ENCODE data around the gene GNPAT. TPM values are rescaled to one million over a fixed set of nuclear protein-coding genes. Genes with fewer than 3 reads are reported as not detected.

The GNPAT gene
- total RNA-seq, 4 donors from 2014 or later, result 33.9 to 41.9 (median 38.8) TPM

DNA sequence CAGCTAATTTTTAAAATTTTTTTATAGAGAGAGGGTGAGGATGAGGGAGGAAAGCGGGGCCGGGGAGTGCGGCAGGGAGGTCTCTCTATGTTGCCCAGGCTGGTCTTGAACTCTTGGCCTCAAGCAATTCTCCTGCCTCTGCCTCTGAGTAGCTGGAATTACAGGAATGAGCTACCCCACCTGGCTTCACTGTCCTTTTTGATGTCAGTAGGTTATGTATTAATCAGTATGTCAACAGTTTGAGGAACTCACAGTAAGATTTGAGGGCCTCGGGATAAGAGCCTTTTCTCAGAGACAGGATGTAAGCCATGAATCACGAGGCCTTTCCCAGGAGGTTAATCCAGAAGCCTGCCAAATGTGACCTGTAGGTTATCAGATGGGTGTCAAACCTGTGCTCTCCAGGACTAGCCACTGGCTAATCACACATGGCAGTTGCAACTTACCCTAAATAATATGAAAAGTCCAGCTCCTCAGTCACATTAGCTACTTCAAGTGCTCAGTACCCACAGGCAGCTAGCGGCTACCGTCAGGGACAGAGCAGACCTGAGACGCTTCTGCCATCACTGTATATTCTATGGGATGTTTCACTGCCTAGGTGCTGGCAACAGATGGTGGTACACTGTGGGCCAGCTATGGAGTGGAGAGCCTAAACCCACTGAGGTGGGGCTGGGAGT lies 46.0 kb upstream of the GNPAT start:
- no peaks in the 10 kb centered on the region for H3K9me3 ChIP-seq
- WGBS, 2 donors, result 85 to 88% methylated on average over 8 of the region's 8 CpGs
- DNase-seq, result no peak
- H3K27ac ChIP-seq, result no peak overlapping the region
- no peak overlapping the region for H3K4me3 ChIP-seq (replicated peaks in 1 of 3)
- intact Hi-C loops (cut with DNase I), result no loop called here
- no peaks in the 10 kb centered on the region for H3K27me3 ChIP-seq
- TF ChIP-seq POLR2A (IDR thresholded peaks at IDR 0.05), result no peak
- TF ChIP-seq, protein P1, sequence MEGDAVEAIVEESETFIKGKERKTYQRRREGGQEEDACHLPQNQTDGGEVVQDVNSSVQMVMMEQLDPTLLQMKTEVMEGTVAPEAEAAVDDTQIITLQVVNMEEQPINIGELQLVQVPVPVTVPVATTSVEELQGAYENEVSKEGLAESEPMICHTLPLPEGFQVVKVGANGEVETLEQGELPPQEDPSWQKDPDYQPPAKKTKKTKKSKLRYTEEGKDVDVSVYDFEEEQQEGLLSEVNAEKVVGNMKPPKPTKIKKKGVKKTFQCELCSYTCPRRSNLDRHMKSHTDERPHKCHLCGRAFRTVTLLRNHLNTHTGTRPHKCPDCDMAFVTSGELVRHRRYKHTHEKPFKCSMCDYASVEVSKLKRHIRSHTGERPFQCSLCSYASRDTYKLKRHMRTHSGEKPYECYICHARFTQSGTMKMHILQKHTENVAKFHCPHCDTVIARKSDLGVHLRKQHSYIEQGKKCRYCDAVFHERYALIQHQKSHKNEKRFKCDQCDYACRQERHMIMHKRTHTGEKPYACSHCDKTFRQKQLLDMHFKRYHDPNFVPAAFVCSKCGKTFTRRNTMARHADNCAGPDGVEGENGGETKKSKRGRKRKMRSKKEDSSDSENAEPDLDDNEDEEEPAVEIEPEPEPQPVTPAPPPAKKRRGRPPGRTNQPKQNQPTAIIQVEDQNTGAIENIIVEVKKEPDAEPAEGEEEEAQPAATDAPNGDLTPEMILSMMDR (IDR thresholded peaks at IDR 0.05), result no peak
- peaks cover 4 to 20% of the 10 kb centered on the region in 2 donors for H3K4me1 ChIP-seq
- no peaks in the 10 kb centered on the region for H3K36me3 ChIP-seq

GRCh38 chr1:231196307-231196706 lies 44.7 kb upstream of the GNPAT start:
- TF ChIP-seq, protein P1 (IDR thresholded peaks at IDR 0.05), result no peak
- TF ChIP-seq POLR2A (IDR thresholded peaks at IDR 0.05), result no peak
- Histone ChIP-seq H3K4me3 (replicated peaks in 1 of 3) (no peak overlapping the region), H3K27me3 (no peaks in the 10 kb centered on the region), H3K27ac (no peak overlapping the region), H3K4me1 (peaks cover 4 to 20% of the 10 kb centered on the region in 2 donors), H3K9me3 (no peaks in the 10 kb centered on the region), H3K36me3 (no peaks in the 10 kb centered on the region)
- 84 to 95% methylated on average over 3 of the region's 3 CpGs for WGBS, 2 donors
- intact Hi-C loops (cut with DNase I), result no loop called here
- no peak for DNase-seq

DNA sequence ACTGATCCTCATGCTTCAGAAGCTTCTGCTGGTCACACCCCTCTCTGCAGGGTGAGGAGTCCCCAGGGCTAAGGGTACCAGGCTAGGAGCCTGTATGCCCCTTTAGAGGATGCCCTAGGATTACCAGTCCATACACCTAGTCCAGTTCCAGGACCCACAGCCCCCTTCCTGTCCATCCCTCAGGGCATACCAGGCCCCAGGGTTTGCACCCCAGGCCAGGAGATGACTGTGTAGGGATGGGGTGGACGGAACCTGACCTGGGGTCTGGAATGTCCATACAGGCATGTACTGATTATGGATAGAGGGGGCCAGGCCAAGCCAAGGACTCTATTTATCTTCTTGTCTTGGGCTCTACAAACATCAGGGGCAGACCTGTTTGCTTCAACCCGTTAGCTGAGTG lies 44.3 kb upstream of the GNPAT start:
- Histone ChIP-seq H3K36me3 (no peaks in the 10 kb centered on the region), H3K9me3 (no peaks in the 10 kb centered on the region), H3K4me3 (replicated peaks in 1 of 3) (no peak overlapping the region), H3K4me1 (peaks cover 4 to 20% of the 10 kb centered on the region in 2 donors), H3K27ac (no peak overlapping the region), H3K27me3 (no peaks in the 10 kb centered on the region)
- 95 to 97% methylated on average over 2 of the region's 2 CpGs for WGBS, 2 donors
- no peak for DNase-seq
- intact Hi-C loops (cut with DNase I), result no loop called here
- no peak for TF ChIP-seq POLR2A (IDR thresholded peaks at IDR 0.05)
- TF ChIP-seq, protein P1 (IDR thresholded peaks at IDR 0.05), result no peak

DNA sequence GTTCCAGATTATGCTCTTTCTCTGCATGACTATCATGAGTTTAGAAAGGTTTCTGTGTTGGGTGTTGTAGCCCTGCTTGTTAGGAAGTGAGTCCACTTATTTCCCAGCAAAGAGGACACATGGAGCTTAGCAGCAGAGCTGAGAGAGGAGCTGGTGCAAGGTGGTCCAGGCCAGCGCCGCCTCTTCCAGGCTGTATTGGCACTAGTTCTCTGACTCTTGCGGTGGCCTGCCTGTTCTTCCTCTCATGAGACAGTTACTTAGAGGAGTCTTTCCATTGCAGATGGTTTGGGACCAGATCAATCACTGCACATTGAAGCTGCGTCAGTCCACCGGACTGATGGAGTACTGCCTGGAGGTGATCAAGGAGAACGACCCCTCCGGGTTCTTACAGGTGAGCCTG lies 41.1 kb upstream of the GNPAT start:
- intact Hi-C loops (cut with DNase I), result loop anchor here (10.0 kb wide), 1 partner anchor 565 kb away; no protein-coding TSS in a partner anchor
- Histone ChIP-seq H3K4me3 (replicated peaks in 1 of 3) (no peak overlapping the region), H3K27me3 (no peaks in the 10 kb centered on the region), H3K4me1 (peaks cover 0 to 6% of the 10 kb centered on the region in 2 donors), H3K9me3 (no peaks in the 10 kb centered on the region), H3K36me3 (no peaks in the 10 kb centered on the region), H3K27ac (no peak overlapping the region)
- DNase-seq, result no peak
- 95 to 99% methylated on average over 7 of the region's 7 CpGs for WGBS, 2 donors
- TF ChIP-seq POLR2A (IDR thresholded peaks at IDR 0.05), result no peak
- TF ChIP-seq, protein P1 (IDR thresholded peaks at IDR 0.05), result no peak

DNA sequence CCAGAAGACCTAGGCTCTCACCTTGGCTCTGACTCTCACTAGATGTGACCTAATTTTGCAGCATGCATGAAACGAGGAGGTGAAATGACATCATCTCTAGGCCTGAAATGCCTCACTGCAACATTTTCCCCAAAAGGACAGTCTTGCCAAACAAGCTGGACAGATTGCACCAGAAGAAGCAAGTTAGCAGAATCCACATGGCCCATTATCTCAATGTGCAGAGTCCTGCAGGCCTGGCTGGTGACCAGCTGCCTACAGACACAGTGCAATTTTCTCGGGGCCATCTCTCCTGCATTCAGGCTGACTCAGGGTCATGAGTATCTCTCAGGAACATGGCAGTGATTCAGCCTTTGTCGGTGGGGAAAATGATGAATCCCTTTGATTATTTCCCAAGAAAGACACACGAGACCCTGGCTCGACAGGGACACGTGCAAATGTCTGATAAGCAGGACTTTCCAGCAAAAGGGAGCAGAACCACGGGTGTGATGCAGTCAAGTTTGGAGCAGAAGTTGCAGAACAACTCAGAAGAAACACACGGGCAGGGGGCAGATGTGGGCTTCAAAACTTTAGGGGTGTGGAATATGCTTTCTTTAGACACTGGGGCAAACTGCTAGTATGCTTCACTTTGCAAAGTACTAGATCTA lies 40.5 kb upstream of the GNPAT start:
- no peak overlapping the region for H3K4me3 ChIP-seq (replicated peaks in 1 of 3)
- no peaks in the 10 kb centered on the region for H3K36me3 ChIP-seq
- no peak for DNase-seq
- intact Hi-C loops (cut with DNase I), result loop anchor here (10.0 kb wide), 1 partner anchor 566 kb away; no protein-coding TSS in a partner anchor
- H3K9me3 ChIP-seq, result no peaks in the 10 kb centered on the region
- 74 to 85% methylated on average over 8 of the region's 8 CpGs for WGBS, 2 donors
- H3K27me3 ChIP-seq, result no peaks in the 10 kb centered on the region
- H3K27ac ChIP-seq, result no peak overlapping the region
- TF ChIP-seq POLR2A (IDR thresholded peaks at IDR 0.05), result no peak
- TF ChIP-seq, protein P1 (IDR thresholded peaks at IDR 0.05), result no peak
- H3K4me1 ChIP-seq, result peaks cover 3 to 9% of the 10 kb centered on the region in 2 donors
